ENCODE data around the gene CHPF2.

CHPF2 gene

GRCh38 chr7:151256410-151257045 is 24.2 kb downstream of the CHPF2 start:
- TF ChIP-seq CTCF (IDR thresholded peaks at IDR 0.05; ENCODE audit: borderline replicate concordance, extremely low read depth, low read length, poor library complexity, severe bottlenecking) = no peak
- Histone ChIP-seq H2AFZ (ENCODE audit: low read depth, low read length) (no peak overlapping the region), H3K9me3 (ENCODE audit: insufficient read depth, low read length, severe bottlenecking) (no peaks in the 10 kb centered on the region), H4K20me1 (ENCODE audit: insufficient read depth, low read length) (peaks cover 10% of the 10 kb centered on the region; the same call in 1 of the 2 replicates), H3K9ac (ENCODE audit: low read depth, low read length) (no peak overlapping the region), H3K36me3 (ENCODE audit: insufficient read depth, low read length) (no peaks in the 10 kb centered on the region), H3K4me3 (ENCODE audit: low read depth in 1 of 2, low read length in 2 of 2) (no peak overlapping the region), H3K79me2 (ENCODE audit: insufficient read depth, low read length) (no peaks in the 10 kb centered on the region), H3K4me1 (ENCODE audit: insufficient read depth, low read length) (peaks cover 6% of the 10 kb centered on the region), H3K27me3 (ENCODE audit: insufficient read depth, low read length, poor library complexity) (peaks cover 72% of the 10 kb centered on the region), H3K27ac (ENCODE audit: low read length) (no peak overlapping the region), H3K4me2 (ENCODE audit: insufficient read depth, low read length) (no peak overlapping the region)
- ATAC-seq (ENCODE audit: insufficient read depth, low read depth) (no peak), DNase-seq (no peak)

- Histone ChIP-seq H3K27me3 (ENCODE audit: insufficient read depth, low read length, poor library complexity) (peaks cover 58% of the 10 kb centered on the region), H3K36me3 (ENCODE audit: insufficient read depth, low read length) (no peaks in the 10 kb centered on the region), H3K4me2 (ENCODE audit: insufficient read depth, low read length) (no peak overlapping the region), H4K20me1 (ENCODE audit: insufficient read depth, low read length) (peaks cover 10% of the 10 kb centered on the region; the same call in 1 of the 2 replicates), H3K79me2 (ENCODE audit: insufficient read depth, low read length) (no peaks in the 10 kb centered on the region), H3K4me1 (ENCODE audit: insufficient read depth, low read length) (no peaks in the 10 kb centered on the region), H3K9ac (ENCODE audit: low read depth, low read length) (no peak overlapping the region), H3K9me3 (ENCODE audit: insufficient read depth, low read length, severe bottlenecking) (no peaks in the 10 kb centered on the region), H3K4me3 (ENCODE audit: low read depth in 1 of 2, low read length in 2 of 2) (no peak overlapping the region), H2AFZ (ENCODE audit: low read depth, low read length) (no peak overlapping the region), H3K27ac (ENCODE audit: low read length) (no peak overlapping the region)
- ATAC-seq (ENCODE audit: insufficient read depth, low read depth) = no peak
- TF ChIP-seq EZH2 (IDR thresholded peaks at IDR 0.05; ENCODE audit: borderline replicate concordance, low read depth, low read length, severe bottlenecking) (no peak), CTCF (IDR thresholded peaks at IDR 0.05; ENCODE audit: borderline replicate concordance, extremely low read depth, low read length, poor library complexity, severe bottlenecking) (no peak)
- DNase-seq = no peak
These were observed 25.7 kb downstream of the CHPF2 start for GRCh38 chr7:151257990-151258389.

DNA sequence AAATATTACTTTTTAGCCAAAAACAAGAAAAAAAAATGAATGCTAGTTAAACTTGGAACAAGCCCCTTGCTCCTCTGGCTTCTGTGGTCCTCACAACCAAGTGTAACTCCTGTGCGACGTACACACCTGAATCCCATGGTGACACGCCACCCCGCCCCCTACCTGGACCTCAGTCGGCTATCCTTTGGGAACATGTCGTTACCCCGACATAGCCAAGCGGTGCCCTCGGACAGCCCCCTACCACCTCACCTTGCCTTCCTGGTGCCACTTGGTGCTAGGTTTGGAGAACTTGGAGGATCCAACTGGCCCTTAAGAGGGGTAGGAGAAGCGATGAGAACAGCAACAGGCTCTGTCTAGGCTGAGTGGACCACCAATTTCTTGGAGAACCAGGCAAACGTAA is 28.2 kb downstream of the CHPF2 start:
- H3K4me1 ChIP-seq (ENCODE audit: insufficient read depth, low read length) = no peaks in the 10 kb centered on the region
- TF ChIP-seq EZH2 (IDR thresholded peaks at IDR 0.05; ENCODE audit: borderline replicate concordance, low read depth, low read length, severe bottlenecking) (no peak), CTCF (IDR thresholded peaks at IDR 0.05; ENCODE audit: borderline replicate concordance, extremely low read depth, low read length, poor library complexity, severe bottlenecking) (no peak)
- H3K27me3 ChIP-seq (ENCODE audit: insufficient read depth, low read length, poor library complexity) = peaks cover 41% of the 10 kb centered on the region
- no peaks in the 10 kb centered on the region for H3K36me3 ChIP-seq (ENCODE audit: insufficient read depth, low read length)
- DNase-seq = no peak
- no peak overlapping the region for H3K9ac ChIP-seq (ENCODE audit: low read depth, low read length)
- H2AFZ ChIP-seq (ENCODE audit: low read depth, low read length) = no peak overlapping the region
- H3K9me3 ChIP-seq (ENCODE audit: insufficient read depth, low read length, severe bottlenecking) = no peaks in the 10 kb centered on the region
- no peak for ATAC-seq (ENCODE audit: insufficient read depth, low read depth)
- no peak overlapping the region for H3K27ac ChIP-seq (ENCODE audit: low read length)
- peaks cover under 1% of the 10 kb centered on the region; the same call in 1 of the 2 replicates for H4K20me1 ChIP-seq (ENCODE audit: insufficient read depth, low read length)
- H3K4me3 ChIP-seq (ENCODE audit: low read depth in 1 of 2, low read length in 2 of 2) = no peak overlapping the region
- no peak overlapping the region for H3K4me2 ChIP-seq (ENCODE audit: insufficient read depth, low read length)
- H3K79me2 ChIP-seq (ENCODE audit: insufficient read depth, low read length) = no peaks in the 10 kb centered on the region

Measured in DND-41 (cell line).